Measurements from ENCODE around the gene BAMBI.

The BAMBI gene

DNA sequence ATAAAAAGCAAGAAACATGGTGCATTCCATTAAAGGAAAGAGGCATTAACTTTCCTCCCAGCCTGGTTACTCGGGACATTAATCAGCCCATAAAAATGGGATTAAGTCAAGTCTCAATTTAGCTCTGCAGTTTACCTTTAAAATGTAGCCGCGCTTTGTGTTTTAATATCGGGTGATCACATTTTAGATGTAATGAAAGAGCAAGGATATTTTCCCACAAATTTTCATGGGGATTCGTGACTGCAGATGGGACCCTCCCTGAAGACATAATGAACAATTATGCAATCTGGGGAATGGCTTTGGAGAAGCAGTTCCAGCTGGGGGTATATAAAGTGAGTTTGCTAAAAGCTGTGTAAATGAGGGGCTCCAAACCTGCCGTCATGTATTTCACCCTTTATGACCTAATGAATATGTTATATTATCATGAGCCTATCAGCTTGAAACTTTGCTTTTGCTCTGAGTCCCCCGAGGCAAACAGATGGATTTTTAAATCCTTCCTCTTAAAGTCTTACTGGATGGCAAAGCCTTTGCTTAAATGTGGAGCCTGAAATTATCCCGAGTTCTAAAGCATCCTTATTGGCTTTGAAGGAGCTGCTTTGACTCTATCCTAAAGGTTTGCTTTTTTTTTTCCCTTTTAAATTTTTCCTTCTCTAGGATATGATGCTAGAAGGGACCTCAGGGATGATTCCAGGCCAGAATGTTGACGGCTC lies 31.8 kb downstream of the BAMBI start:
- DNase-seq, result no peak

DNA sequence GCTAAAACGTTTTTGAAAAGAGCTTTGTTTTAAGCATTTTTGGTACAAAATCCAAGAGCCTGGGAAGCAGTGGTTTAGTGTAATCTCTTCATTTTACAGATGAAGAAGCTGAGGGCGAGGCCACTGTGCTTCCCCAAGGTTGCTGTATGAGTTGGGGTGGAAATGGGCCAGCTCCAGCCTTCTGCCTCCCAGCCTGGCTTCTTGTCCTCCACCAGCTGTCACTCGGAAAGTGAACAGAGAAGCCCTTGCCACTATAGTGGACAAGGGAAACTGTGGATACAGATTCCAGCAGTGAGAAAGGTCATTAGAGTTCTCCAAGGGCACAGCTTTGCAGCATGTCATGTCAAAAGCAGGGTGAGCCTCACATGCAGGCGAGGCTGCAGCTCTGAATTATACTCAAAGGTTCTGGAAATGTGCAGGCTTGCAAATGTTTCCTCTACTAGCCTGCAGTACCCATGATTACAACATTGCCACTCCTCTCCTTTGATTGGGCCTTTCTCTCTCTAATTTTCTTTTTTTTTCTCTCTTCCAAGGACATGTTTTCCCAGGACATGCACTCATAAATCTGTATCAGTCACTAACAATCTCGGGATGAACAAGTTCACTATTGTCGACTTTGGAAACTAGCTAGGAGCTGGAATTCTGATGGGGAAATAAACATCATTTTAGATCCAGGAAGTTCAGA lies 33.0 kb downstream of the BAMBI start:
- DNase-seq, result no peak

DNA sequence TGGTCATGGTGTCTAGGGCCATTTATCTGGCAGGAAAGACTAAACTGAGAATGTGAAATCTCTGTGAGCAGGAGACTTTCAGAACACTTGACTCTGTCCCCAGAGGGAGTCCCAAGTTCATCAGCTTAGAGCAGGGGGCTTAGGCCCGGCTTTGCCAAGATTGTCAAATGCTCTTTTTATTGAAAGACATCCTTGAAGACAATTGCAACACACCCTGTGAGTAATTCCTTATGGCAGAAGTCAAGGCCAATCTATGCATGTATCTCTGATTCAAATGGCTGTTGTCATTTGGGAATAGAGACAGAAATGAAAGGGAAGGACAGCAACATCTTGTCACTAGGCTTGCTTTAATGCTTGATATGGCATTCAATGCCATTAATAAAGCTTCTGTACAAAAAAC lies 33.7 kb downstream of the BAMBI start:
- no peak for DNase-seq

DNA sequence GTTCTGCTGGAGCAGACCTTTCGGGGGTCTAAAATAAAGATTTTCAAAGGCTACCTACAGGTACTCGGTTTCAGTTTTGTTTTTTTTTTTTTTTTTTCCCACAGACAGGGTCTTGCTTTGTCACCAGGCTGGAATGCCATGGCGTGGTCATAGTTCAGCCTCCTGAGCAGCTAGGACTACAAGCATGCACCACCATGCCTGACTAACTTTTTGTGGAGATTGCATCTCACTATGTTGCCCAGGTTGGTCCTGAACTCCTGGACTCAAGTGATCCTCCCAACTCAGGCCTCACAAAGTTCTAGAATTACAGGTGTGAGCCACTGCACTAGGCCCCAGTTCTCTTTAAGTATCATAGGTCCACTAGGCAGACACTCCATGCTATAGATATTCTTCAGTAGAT lies 34.5 kb downstream of the BAMBI start:
- no peak for DNase-seq

DNA sequence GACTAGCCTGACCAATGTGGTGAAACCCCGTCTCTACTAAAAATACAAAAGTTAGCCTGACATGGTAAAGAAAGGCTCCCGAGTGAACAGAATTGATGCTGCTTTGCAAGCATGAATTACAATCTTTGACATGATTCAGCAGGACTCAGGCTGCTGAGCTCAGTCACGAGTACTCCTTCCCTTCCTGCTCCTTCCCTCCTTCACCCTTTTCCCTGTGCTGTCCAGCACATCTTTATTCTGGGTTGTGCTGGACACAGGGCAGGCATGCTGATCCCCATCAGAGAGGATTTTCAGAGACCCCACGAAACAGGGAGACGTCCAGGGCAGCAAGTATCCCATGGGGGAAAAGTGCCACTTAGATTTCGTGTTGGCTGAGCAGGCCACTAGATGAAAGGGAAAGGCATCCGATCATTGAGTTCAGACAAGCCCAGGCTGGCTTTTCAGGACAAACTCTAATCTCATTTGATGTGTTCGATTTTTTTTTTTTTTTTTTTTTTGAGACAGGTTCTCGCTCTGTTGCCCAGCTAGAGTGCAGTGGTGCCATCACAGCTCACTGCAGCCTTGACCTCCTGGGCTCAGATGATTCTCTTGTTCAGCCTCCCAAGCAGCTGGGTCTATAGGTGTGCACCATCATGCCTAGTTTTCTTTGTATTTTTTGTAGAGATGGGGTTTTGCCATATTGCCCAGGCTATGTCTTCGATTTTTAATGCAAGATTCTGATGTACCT lies 36.5 kb downstream of the BAMBI start:
- no peak for DNase-seq

DNA sequence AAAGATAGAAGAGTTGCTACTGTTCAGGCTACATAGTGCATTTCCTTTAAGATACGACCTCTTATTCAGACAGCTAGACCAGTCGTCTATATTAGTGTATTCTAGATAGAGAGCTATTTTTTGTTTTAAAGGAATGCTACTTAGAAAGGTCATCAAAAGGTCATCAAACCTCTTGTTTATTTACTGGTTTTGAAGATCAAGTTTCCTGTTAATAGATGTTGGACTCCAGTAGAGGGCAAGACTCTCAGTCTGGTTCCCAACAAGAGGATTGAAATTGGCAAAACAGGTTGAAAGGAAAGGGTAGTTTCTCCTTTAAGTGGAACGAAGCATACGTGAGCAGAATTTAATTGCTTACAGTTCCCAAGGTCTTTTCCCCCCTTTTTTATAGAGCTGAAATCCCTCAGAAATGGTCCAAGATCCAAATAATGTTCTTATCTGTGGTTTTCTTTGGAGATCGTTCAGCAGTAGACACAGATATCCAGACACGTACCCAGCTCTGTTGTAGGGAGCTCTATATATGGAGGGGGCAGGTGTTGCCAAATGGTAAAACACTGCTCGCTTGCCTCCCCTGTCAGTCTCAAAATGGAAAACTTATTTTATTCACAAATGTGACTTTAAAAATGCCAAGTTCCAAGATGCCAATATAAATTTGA lies 37.2 kb downstream of the BAMBI start:
- no peak for DNase-seq

DNA sequence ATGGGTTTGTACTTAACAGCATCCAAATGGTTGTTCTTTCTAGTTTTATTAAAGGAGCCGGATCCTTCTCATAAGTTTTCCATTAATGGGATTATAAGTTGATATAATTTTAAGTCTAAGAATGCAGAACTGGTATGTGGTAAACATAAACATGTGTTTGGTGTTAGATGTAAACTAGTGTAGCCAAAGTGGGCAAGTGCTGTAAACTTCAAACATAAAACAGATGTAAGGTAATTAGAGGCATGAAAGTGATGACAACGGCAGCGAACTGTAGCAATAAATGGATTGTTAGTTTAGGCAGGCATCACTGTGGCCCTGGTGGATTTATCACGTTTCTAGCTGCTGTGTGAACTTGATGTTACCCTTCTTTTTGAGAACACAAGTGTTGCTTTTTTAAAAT lies 37.9 kb downstream of the BAMBI start:
- no peak for DNase-seq

DNA sequence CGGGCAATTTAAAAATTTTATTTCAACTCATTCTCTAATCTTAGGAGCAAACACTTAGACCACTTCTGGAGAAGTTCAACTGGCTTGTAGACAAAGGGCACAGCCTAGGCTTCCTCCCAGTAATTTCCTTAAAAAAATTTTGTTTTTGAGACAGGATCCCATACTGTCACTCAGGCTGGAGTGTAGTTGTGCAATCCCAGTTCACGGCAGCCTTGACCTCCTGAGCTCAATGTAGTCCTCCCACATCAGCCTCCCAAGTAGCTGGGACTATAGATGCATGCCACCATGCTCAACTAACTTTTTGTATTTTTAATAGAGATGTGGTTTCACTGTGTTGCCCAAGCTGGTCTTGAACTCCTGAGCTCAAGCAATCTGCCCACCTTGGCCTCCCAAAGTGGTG lies 38.4 kb downstream of the BAMBI start:
- no peak for DNase-seq

DNA sequence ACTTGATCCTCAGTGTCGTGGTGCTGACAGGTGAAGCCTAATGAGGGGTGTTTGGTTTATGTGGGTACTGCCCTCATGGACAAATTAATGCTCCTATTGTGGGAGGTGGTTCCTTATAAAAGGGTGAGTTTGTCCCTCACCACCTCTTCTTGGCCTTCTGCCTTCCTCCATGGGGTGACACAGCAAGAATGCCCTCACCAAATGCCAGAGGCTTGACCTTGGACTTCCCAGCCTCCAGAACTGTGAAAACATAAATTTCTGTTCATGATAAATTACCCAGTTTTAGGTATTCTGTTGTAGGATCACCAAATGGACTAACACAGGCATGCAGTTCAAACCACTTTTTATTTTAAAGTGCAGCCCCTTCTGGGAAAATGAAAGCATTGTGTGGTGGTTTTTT lies 39.4 kb downstream of the BAMBI start:
- DNase-seq, result no peak

DNA sequence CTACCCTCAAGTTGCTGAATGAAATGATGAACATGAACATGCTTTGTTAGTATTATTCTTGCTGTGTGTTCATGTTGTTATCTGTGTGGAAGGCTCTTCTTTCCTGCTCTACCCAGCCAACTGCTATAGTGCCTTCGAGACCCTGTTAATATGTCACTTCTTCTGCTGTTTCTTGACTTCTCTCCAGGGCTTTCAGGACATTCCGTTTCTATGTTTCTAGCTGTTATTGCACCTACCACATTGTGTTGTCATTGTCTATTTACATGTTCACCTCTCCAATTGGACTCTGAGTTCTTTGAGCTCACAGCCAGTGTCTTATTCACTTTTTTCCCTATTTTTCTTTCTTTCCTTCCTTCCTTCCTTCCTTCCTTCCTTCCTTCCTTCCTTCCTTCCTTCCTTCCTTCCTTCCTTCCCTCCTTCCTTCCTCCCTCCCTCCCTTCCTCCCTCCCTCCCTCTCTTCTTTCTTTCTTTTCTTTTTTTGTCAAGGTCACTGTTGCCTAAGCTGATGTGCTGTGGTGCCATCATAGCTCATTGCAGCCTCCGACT lies 40.4 kb downstream of the BAMBI start:
- no peak for DNase-seq

DNA sequence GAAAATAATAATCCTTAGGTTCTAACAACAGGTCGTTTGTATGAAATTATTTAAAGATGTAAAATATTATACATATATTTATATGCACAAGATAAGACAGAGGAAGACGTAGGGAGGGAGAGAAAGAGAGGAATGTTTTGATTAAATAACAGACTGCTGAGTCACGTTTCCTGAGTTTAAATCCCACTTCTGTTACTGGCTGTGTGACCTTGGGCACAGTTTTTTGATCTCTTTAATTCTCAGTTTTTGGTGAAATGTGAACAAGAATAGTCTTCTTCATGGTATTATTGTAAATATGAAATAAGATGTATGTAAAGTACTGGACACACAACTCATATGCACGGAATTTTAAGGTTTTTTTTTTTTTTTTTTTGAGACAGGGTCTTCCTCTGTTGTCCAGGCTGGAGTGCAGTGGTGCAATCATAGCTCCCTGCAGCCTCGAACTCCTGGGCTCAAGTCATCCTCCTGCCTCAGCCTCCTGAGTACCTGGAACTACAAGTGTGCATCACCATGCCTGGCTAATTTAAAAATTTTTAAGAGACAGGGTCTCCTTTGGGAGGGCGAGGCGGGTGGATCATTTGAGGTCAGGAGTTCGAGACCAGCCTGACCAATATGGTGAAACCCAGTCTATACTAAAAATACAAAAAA lies 42.6 kb downstream of the BAMBI start:
- DNase-seq, result no peak

DNA sequence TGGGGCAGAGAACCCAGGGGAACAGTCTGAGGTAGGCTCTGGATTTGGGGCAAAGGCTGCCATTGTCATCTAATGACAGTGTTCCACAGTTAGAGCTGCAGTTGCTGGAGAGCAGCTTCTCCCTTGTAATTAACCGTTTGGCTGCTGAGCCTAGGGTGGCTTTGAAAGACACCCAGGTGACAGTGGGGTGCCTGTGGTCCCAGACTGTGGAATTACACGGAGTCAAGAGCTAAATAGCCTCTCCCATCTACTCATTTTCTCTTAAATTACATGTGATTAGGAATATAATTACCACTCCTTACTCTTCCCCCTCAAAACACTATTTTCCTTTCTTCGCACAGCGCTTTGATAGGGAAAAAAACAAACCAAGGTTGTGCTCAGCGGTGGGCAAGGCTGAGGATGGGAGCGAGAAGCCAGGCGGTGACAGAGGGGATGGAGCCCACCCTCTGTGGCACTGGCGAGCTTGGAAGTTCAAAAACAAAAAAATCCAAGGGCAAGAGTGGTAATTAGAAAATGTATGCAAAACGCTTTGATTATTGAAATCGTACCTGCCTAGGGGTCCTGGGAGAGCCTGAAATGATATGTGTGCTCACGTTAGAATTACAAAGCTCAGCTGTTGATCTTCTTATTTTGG lies 44.1 kb downstream of the BAMBI start:
- no peak for DNase-seq

DNA sequence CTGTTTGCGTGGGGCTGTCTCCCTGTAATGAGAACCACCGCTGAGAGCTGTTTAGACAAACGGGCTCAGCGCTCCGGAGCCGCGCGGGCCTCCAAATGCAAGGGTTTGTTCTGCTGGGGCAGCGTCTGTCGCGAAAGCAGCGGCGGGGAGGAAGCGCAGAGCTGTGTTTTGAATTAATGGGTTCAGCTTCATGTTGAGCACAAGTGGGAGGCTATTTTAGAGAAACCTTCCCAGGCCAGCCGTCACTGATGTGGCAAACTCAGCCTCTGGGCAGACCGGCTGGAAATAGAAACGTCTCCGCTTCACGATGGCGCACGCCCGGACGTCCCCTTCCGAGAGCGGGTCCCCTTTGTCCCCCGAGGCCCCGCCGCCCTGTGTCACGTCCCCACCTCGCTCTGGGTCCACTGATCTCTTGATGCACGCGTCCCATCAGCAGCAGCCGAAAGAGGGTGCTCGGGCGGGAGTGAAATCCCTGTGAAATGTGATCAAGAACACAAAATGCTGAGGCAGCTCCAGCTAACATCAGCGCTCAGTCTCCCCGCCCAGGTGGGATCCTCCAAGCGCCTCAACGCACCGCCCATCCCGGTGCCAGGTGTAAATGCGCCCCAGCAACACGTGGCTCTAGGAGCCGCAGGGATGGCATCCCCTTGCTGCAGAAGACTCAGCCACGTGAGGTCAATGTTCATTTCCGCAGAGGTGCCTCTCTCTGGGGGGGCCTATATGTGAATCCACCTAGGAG lies 44.9 kb downstream of the BAMBI start:
- no peak for DNase-seq

DNA sequence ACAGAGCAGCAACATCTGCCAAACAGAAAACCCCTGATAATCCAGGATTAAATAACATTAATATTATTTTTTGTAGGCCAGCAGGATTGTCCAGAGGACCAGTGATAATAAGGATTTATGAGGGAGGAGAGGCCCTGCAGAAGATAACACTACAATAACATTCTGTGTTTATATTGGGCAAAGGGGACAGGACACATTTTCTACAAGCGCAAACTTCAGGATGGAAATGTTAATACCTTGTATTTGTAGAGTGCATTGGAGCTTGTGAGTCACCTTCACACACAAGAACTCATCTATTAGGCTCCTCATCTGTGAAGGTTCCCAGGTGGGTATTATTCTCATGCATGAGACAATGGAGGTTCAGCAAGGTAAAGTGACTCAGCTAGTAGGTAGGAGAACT lies 51.0 kb downstream of the BAMBI start:
- no peak for DNase-seq

DNA sequence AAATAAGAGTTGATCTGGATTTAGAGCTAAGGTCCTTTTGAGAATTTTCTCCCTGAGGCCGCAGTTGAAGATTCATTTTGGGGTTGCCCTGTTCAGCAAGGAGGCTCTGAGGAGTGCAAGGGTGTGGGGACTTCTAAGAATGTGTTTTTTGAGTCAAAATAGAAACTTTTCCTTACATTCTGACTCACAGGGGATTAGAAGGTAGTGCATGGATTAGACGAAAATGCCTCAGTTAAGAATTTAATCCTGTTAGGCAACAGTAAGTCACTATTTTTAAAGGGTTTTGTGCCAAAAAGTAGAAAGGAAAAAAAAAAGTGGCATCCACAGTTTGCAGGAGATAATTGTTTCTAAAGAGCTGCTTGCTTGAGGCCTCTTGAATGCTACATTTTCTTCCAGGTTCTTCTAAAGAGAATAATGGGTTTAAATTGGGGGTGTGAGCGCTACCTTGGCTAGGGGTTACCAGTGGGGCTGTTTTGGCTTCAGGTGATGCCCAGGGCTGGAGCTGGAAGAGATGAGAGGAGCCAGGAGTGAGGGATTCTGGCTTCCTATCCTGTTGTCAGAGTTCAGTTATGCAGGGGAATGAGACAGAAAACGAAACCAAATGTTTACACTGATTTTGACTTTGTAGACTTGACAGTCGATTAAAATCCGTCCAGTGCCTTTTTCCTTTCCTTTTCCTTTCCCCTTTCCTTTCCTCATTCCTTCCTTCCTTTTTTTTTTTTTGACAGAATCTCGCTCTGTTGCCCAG lies 52.9 kb downstream of the BAMBI start:
- DNase-seq, result no peak

DNA sequence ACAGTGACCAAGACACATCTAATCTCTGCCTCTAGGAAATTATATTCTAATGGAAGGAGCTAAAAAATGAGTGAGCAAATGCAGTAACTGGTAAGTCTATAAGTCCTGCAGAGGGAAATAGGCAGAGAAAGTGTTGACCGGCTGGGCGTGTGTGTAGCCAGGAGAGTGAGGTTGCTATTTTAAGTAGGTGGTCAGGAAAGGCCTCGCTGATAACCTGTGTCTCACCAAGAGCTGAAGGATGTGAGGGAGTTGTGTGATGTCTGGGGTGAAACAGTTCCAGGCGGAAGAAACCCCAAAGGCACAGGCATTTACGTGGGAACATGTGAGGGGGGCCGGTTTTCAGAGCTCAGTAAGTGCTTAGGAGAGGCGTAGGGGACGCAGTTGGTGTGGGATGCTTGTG lies 54.8 kb downstream of the BAMBI start:
- DNase-seq, result no peak
